ENCODE results near the gene PSMD8.
"Not testable (repeated sequence)": the region's sequence is repeated elsewhere in the genome, so short reads cannot be mapped to it uniquely, and the experiment has no call there.

DNA sequence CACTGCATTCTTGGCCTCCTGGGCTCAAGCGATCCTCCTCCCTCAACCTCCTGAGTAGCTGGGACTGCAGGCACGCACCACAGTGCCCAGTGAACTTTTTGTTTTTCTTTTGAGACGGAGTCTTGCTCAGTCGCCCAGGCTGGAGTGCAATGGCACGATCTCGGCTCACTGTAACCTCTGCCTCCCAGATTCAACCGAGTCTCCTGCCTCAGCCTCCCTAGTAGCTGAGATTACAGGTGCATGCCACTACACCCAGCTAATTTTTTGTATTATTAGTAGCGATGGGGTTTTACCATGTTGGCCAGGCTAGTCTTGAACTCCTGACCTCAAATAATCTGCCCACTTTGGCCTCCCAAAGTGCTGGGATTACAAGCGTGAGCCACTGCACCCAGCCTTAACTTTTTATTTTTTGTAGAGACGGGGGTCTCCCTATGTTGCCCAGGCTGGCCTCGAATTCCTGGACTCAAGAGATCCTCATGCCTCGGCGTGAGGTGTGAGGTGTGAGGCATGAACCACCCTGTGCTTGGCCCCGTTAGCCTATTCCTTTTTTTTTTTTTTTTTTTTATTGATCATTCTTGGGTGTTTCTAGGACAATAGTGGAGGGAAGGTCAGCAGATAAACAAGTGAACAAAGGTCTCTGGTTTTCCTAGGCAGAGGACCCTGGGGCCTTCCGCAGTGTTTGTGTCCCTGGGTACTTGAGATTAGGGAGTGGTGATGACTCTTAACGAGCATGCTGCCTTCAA is 11.3 kb upstream of the PSMD8 start:
- TF ChIP-seq FOXP2 (optimal IDR thresholded peaks at IDR 0.05; ENCODE audit: control extremely low read depth, extremely low read length, insufficient read depth); EZH2 (IDR thresholded peaks at IDR 0.05); POLR2AphosphoS5 (IDR thresholded peaks at IDR 0.05; ENCODE audit: borderline replicate concordance, low read depth, low read length): not testable (repeated sequence)

All from SK-N-MC (cell line).